ENCODE results near the gene CCNL1. TPM values are rescaled to one million over a fixed set of nuclear protein-coding genes. Genes with fewer than 3 reads are reported as not detected.
"Not testable (repeated sequence)": the region's sequence is repeated elsewhere in the genome, so short reads cannot be mapped to it uniquely, and the experiment has no call there.

CCNL1 gene
- total and polyA plus RNA-seq, 8 donors: 82.6 to 319 (median 205) TPM

DNA sequence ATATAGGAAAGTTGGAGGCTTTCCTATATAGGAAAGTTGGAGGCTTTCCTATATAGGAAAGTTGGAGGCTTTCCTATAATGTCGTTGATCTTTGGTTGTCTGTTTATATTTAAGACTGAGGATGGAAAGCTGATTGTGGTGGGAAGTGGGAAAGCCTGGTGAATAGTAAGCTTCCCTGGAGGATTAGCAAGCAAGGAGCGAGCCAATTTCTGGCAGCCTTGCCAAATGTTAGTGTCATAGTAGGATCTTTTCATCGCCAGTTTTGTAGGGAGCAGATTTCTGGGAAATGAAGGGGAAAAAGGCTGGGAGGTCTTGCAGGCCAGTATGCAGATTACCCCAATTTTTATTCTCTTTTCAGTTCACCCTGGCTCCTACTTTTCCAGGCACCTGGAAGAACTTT lies 39.9 kb upstream of the CCNL1 start:
- no peak for ATAC-seq
- no peak overlapping the region for H3K4me3 ChIP-seq
- intact Hi-C loops (cut with DNase I): loop anchor here in 1 of 2 donors (10.0 kb wide), 1 partner anchor 295 kb away; no protein-coding TSS in a partner anchor

GRCh38 chr3:157195965-157196364 lies 36.0 kb upstream of the CCNL1 start:
- Histone ChIP-seq H3K4me3 (no peak overlapping the region), H3K27ac (no peak overlapping the region), H3K36me3 (no peaks in the 10 kb centered on the region), H3K4me1 (no peaks in the 10 kb centered on the region), H3K9me3 (peaks cover 0 to 16% of the 10 kb centered on the region in 2 donors), H3K27me3 (no peaks in the 10 kb centered on the region)
- TF ChIP-seq CTCF (IDR thresholded peaks at IDR 0.05): no peak
- DNase-seq (no peak), ATAC-seq (no peak)
- intact Hi-C loops (cut with DNase I): no loop called here

More for the DNA sequence above, 39.9 kb upstream of the CCNL1 start:
- no peaks in the 10 kb centered on the region for H3K36me3 ChIP-seq
- H3K27ac ChIP-seq: no peak overlapping the region
- TF ChIP-seq CTCF (IDR thresholded peaks at IDR 0.05): no peak
- no peaks in the 10 kb centered on the region for H3K27me3 ChIP-seq
- DNase-seq: no peak
- H3K4me1 ChIP-seq: peaks cover 5% of the 10 kb centered on the region in 2 donors
- H3K9me3 ChIP-seq: peaks cover 0 to 6% of the 10 kb centered on the region in 2 donors

GRCh38 chr3:157191149-157191548 lies 31.2 kb upstream of the CCNL1 start:
- H3K27me3 ChIP-seq; DNase-seq; intact Hi-C loops (cut with DNase I); H3K4me3 ChIP-seq; H3K27ac ChIP-seq; H3K4me1 ChIP-seq; ATAC-seq; H3K36me3 ChIP-seq: not testable (repeated sequence)
- H3K9me3 ChIP-seq: peaks cover 0 to 48% of the 10 kb centered on the region in 2 donors

DNA sequence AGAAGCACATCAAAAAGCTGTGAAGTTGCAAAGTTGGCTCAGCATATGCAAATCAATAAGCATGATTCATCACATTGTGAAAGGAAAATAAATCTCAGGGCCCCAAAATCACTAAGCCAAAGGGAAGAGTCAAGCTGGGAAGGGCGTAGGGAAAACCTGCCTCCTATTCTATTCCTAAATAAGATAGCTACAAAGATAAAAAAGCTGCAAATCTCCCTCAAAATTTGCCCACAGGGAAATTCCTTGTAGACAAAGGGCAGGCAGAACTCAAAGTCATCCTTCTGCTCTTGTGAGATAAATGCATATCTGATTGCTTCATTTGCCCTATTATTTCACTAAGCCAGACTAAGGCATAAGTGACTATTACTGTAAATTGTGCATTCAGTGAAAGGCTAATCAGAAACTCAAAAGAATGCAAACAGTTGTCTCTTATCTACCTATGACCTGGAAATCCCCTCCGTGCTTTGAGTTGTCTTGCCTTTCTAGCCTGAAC lies 30.5 kb upstream of the CCNL1 start:
- intact Hi-C loops (cut with DNase I): no loop called here
- no peak for TF ChIP-seq CTCF (IDR thresholded peaks at IDR 0.05)
- Histone ChIP-seq H3K36me3 (peaks cover 0 to 5% of the 10 kb centered on the region in 2 donors), H3K9me3 (peaks cover 0 to 48% of the 10 kb centered on the region in 2 donors), H3K4me3 (no peak overlapping the region), H3K27me3 (no peaks in the 10 kb centered on the region), H3K4me1 (no peaks in the 10 kb centered on the region), H3K27ac (no peak overlapping the region)
- no peak for ATAC-seq
- DNase-seq: no peak

DNA sequence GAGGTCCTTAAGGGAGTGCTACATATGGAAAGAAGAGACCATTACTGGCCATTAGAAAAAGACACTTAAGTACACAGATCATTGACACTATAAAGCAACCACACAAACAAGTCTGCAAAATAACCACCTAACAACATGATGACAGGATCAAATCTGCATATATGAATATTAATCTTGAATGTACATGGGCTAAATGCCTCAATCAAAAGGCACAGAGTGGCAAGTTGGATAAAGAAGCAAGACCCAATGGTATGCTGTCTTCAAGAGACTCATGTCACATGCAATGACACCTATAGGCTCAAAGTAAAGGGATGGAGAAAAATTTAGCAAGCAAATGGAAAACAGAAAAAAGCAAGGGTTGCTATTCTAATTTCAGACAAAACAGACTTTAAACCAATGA lies 28.4 kb upstream of the CCNL1 start:
- no peak for ATAC-seq
- no peak for DNase-seq
- intact Hi-C loops (cut with DNase I): no loop called here
- Histone ChIP-seq H3K27ac (no peak overlapping the region), H3K9me3 (peaks cover 0 to 42% of the 10 kb centered on the region in 2 donors), H3K4me1 (no peaks in the 10 kb centered on the region), H3K27me3 (no peaks in the 10 kb centered on the region), H3K36me3 (peaks cover 0 to 8% of the 10 kb centered on the region in 2 donors), H3K4me3 (no peak overlapping the region)
- TF ChIP-seq CTCF (IDR thresholded peaks at IDR 0.05): no peak

DNA sequence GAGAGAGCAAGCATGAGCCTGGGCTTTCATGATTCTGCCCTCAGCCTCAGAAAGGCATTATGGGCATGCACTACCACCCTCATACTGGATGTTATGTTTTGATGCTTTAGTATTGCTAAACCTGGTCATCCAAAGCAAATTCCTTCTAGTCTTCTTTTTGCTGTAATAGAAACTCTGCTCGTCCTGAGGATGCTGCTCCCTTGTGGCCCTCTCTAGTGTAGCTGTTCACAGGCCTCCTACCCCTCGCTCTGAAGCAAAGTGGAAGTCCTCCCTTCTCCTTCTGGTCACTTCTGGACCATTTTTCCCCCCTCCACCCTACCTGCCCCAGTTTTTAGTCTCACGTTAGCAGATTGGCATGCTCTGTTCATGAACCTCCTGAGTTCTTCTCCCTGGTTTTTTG lies 22.9 kb upstream of the CCNL1 start:
- no peak overlapping the region for H3K4me3 ChIP-seq
- peaks cover 0 to 15% of the 10 kb centered on the region in 2 donors for H3K9me3 ChIP-seq
- no peak overlapping the region for H3K27ac ChIP-seq
- no peak for ATAC-seq
- peaks cover 0 to 8% of the 10 kb centered on the region in 2 donors for H3K36me3 ChIP-seq
- TF ChIP-seq CTCF (IDR thresholded peaks at IDR 0.05): no peak
- intact Hi-C loops (cut with DNase I): no loop called here
- no peaks in the 10 kb centered on the region for H3K27me3 ChIP-seq
- no peak for DNase-seq
- no peaks in the 10 kb centered on the region for H3K4me1 ChIP-seq

Measured in left lung (tissue), 10 donors.